ENCODE data around the gene SCYGR8.

- TF ChIP-seq CTCF (IDR thresholded peaks at IDR 0.05; ENCODE audit: low read length) (no peak), EZH2 (optimal IDR thresholded peaks at IDR 0.05; ENCODE audit: low read depth, low read length) (no peak), EZH2phosphoT487 (IDR thresholded peaks at IDR 0.05; ENCODE audit: low read length) (no peak)
Observed at GRCh38 chr2:227739351-227739750, 6.3 kb upstream of the SCYGR8 start.
